ENCODE measurements around the gene VSTM4. TPM values are rescaled to one million over a fixed set of nuclear protein-coding genes. Genes with fewer than 3 reads are reported as not detected.
A peak's percentile ranks its signal among the peaks of the same experiment; 100 is the strongest.

Gene VSTM4
- total and polyA plus RNA-seq, 4 donors: 1.0 to 3.1 (median 2.0) TPM

GRCh38 chr10:48981310-48981907, 133.9 kb downstream of the VSTM4 start:
- Histone ChIP-seq H3K9me3 (ENCODE audit: control insufficient read depth in 4 of 4, low read length in 3 of 4) (no peaks in the 10 kb centered on the region), H3K27ac (ENCODE audit: low read depth in 1 of 2, low read length in 2 of 2) (no peak overlapping the region), H3K36me3 (ENCODE audit: control insufficient read depth in 4 of 4, insufficient read depth in 3 of 4, low read depth in 1 of 4, low read length in 3 of 4) (no peaks in the 10 kb centered on the region), H3K4me1 (ENCODE audit: control insufficient read depth in 4 of 4, insufficient read depth in 4 of 4, low read length in 3 of 4) (no peaks in the 10 kb centered on the region), H3K4me3 (ENCODE audit: low read depth in 1 of 3, low read length in 3 of 3) (no peak overlapping the region), H3K27me3 (ENCODE audit: control insufficient read depth in 4 of 4, insufficient read depth in 4 of 4, low read length in 3 of 4) (no peaks in the 10 kb centered on the region), H3K9ac (ENCODE audit: low read depth in 1 of 2, low read length in 2 of 2) (no peak overlapping the region)
- DNase-seq (ENCODE audit: low spot score): peak; percentile 60
- 27% methylated on average over 12 of the region's 12 CpGs for WGBS
- peak; percentile 94 to 98 for TF ChIP-seq RAD21 (IDR thresholded peaks at IDR 0.05)
- no peak for TF ChIP-seq EGR1 (IDR thresholded peaks at IDR 0.05; ENCODE audit: low read depth in 2 of 2)
- TF ChIP-seq CTCF (IDR thresholded peaks at IDR 0.05; ENCODE audit: low read depth, low read length, missing input control): peak; percentile 78
- no peak for TF ChIP-seq SP1 (IDR thresholded peaks at IDR 0.05)
- no peak for TF ChIP-seq JUND (IDR thresholded peaks at IDR 0.05)

- TF ChIP-seq CTCF (IDR thresholded peaks at IDR 0.05; ENCODE audit: low read depth, low read length, missing input control): no peak
- no peak for TF ChIP-seq MAX (IDR thresholded peaks at IDR 0.05)
- TF ChIP-seq NR2F2 (IDR thresholded peaks at IDR 0.05): no peak
- Histone ChIP-seq H3K27ac (ENCODE audit: low read depth in 1 of 2, low read length in 2 of 2) (no peak overlapping the region), H3K4me3 (ENCODE audit: low read depth in 1 of 3, low read length in 3 of 3) (no peak overlapping the region), H3K9me3 (ENCODE audit: control insufficient read depth in 4 of 4, low read length in 3 of 4) (no peaks in the 10 kb centered on the region), H3K9ac (ENCODE audit: low read depth in 1 of 2, low read length in 2 of 2) (no peak overlapping the region), H3K36me3 (ENCODE audit: control insufficient read depth in 4 of 4, insufficient read depth in 3 of 4, low read depth in 1 of 4, low read length in 3 of 4) (no peaks in the 10 kb centered on the region), H3K27me3 (ENCODE audit: control insufficient read depth in 4 of 4, insufficient read depth in 4 of 4, low read length in 3 of 4) (no peaks in the 10 kb centered on the region), H3K4me1 (ENCODE audit: control insufficient read depth in 4 of 4, insufficient read depth in 4 of 4, low read length in 3 of 4) (no peaks in the 10 kb centered on the region)
- no peak for DNase-seq (ENCODE audit: low spot score)
- WGBS: 79% methylated on average over 5 of the region's 5 CpGs
Observed at GRCh38 chr10:48978318-48978717, 137.0 kb downstream of the VSTM4 start.

- Histone ChIP-seq H3K27ac (ENCODE audit: low read depth in 1 of 2, low read length in 2 of 2) (no peak overlapping the region), H3K36me3 (ENCODE audit: control insufficient read depth in 4 of 4, insufficient read depth in 3 of 4, low read depth in 1 of 4, low read length in 3 of 4) (no peaks in the 10 kb centered on the region), H3K9me3 (ENCODE audit: control insufficient read depth in 4 of 4, low read length in 3 of 4) (no peaks in the 10 kb centered on the region), H3K9ac (ENCODE audit: low read depth in 1 of 2, low read length in 2 of 2) (no peak overlapping the region), H3K4me1 (ENCODE audit: control insufficient read depth in 4 of 4, insufficient read depth in 4 of 4, low read length in 3 of 4) (no peaks in the 10 kb centered on the region), H3K4me3 (ENCODE audit: low read depth in 1 of 3, low read length in 3 of 3) (no peak overlapping the region), H3K27me3 (ENCODE audit: control insufficient read depth in 4 of 4, insufficient read depth in 4 of 4, low read length in 3 of 4) (peaks cover 0 to 5% (median 0%) of the 10 kb centered on the region in 4 donors)
- DNase-seq (ENCODE audit: low spot score): no peak
- TF ChIP-seq CTCF (IDR thresholded peaks at IDR 0.05; ENCODE audit: low read depth, low read length, missing input control) (peak; percentile 54), RAD21 (IDR thresholded peaks at IDR 0.05) (peak; percentile 82 to 88), SP1 (IDR thresholded peaks at IDR 0.05) (no peak)
Observed at GRCh38 chr10:48976196-48976595, 139.1 kb downstream of the VSTM4 start.

Measured in liver (tissue), 9 donors.